H9 (cell line): Measurements from ENCODE around the gene PDE1A. TPM values are rescaled to one million over a fixed set of nuclear protein-coding genes. Genes with fewer than 3 reads are reported as not detected.

Experiments
- DNase-seq: peaks from one replicate; pipeline ENCODE4 v3.0.0-alpha.2; 2017
- H2AFZ ChIP-seq: one replicate; pipeline ENCODE4 v1.6.1; 2013; ENCODE audit warnings: mild to moderate bottlenecking, low read length, control low read depth, moderate library complexity
- H2AK5ac ChIP-seq: 2 replicates; pipeline ENCODE4 v1.6.1; 2013; ENCODE audit warnings: low read length, control low read depth, mixed read lengths; ENCODE audit not compliant: insufficient read length
- H2BK120ac ChIP-seq: one replicate; pipeline ENCODE4 v1.6.1; 2013; ENCODE audit warnings: low read depth, mild to moderate bottlenecking, low read length, control low read depth, inconsistent platforms; ENCODE audit not compliant: poor library complexity, severe bottlenecking
- H2BK12ac ChIP-seq: 2 replicates; pipeline ENCODE4 v1.6.1; 2013; ENCODE audit warnings: low read length, control low read depth, mixed read lengths, low read depth; ENCODE audit not compliant: insufficient read length
- H2BK15ac ChIP-seq: 2 replicates; pipeline ENCODE4 v1.6.1; 2013; ENCODE audit warnings: low read depth, low read length, control low read depth
- H2BK20ac ChIP-seq: one replicate; pipeline ENCODE4 v1.6.1; 2013; ENCODE audit warnings: low read depth, mild to moderate bottlenecking, low read length, control low read depth, inconsistent platforms; ENCODE audit not compliant: poor library complexity, severe bottlenecking
- H2BK5ac ChIP-seq: 2 replicates; pipeline ENCODE4 v1.6.1; 2013; ENCODE audit warnings: low read length, control low read depth, mixed read lengths; ENCODE audit not compliant: insufficient read length
- H3K14ac ChIP-seq: 2 replicates; pipeline ENCODE4 v1.6.1; 2013; ENCODE audit warnings: low read length, control low read depth; ENCODE audit not compliant: insufficient read depth
- H3K18ac ChIP-seq: 2 replicates; pipeline ENCODE4 v1.6.1; 2013; ENCODE audit warnings: low read depth, mild to moderate bottlenecking, mixed read lengths, low read length, control low read depth; ENCODE audit not compliant: insufficient read length
- H3K23ac ChIP-seq: 2 replicates; pipeline ENCODE4 v1.6.1; 2013; ENCODE audit warnings: low read length, control low read depth, mixed read lengths, low read depth; ENCODE audit not compliant: insufficient read length
- H3K23me2 ChIP-seq: 2 replicates; pipeline ENCODE4 v1.6.1; 2013; ENCODE audit warnings: low read depth, mild to moderate bottlenecking, mixed read lengths, low read length, control low read depth; ENCODE audit not compliant: insufficient read length, poor library complexity, severe bottlenecking
- H3K27ac ChIP-seq: 2 replicates; pipeline ENCODE4 v1.5.1; 2013; ENCODE audit warnings: low read length, control low read depth, mixed read lengths, low read depth; ENCODE audit not compliant: insufficient read length
- H3K27me3 ChIP-seq: 2 replicates; pipeline ENCODE4 v1.6.1; 2013; ENCODE audit warnings: low read length, control low read depth, inconsistent platforms; ENCODE audit not compliant: insufficient read depth
- H3K4ac ChIP-seq: 2 replicates; pipeline ENCODE4 v1.6.1; 2013; ENCODE audit warnings: low read depth, mild to moderate bottlenecking, control low read depth, inconsistent platforms, low read length, moderate library complexity
- H3K4me1 ChIP-seq: 2 replicates; pipeline ENCODE4 v1.6.1; 2013; ENCODE audit warnings: low read length, control low read depth, inconsistent platforms; ENCODE audit not compliant: insufficient read depth
- H3K4me2 ChIP-seq: 2 replicates; pipeline ENCODE4 v1.6.1; 2013; ENCODE audit warnings: low read length, control low read depth, mixed read lengths; ENCODE audit not compliant: insufficient read length, insufficient read depth
- H3K56ac ChIP-seq: 2 replicates; pipeline ENCODE4 v1.6.1; 2013; ENCODE audit warnings: low read depth, mild to moderate bottlenecking, mixed read lengths, low read length, control low read depth; ENCODE audit not compliant: insufficient read length
- H3K79me1 ChIP-seq: 2 replicates; pipeline ENCODE4 v1.6.1; 2013; ENCODE audit warnings: low read depth, mild to moderate bottlenecking, moderate library complexity, low read length, control low read depth, inconsistent platforms; ENCODE audit not compliant: insufficient read depth, poor library complexity, severe bottlenecking
- H3K79me2 ChIP-seq: 2 replicates; pipeline ENCODE4 v1.6.1; 2013; ENCODE audit warnings: low read length, control low read depth, inconsistent platforms; ENCODE audit not compliant: insufficient read depth
- H3K9ac ChIP-seq: 2 replicates; pipeline ENCODE4 v1.6.1; 2013; ENCODE audit warnings: low read length, control low read depth, mixed read lengths; ENCODE audit not compliant: insufficient read length; ENCODE audit errors: extremely low read depth
- H3K9me3 ChIP-seq: one replicate; pipeline ENCODE4 v1.6.1; 2013; ENCODE audit warnings: low read depth, low read length, inconsistent platforms; ENCODE audit not compliant: control insufficient read depth
- H3T11ph ChIP-seq: one replicate; pipeline ENCODE4 v1.6.1; 2013; ENCODE audit warnings: mild to moderate bottlenecking, low read length, control low read depth, inconsistent platforms
- H4K20me1 ChIP-seq: one replicate; pipeline ENCODE4 v1.6.1; 2013; ENCODE audit not compliant: control insufficient read depth, insufficient read length, insufficient read depth
- H4K5ac ChIP-seq: 2 replicates; pipeline ENCODE4 v1.6.1; 2013; ENCODE audit warnings: low read depth, mild to moderate bottlenecking, mixed read lengths, low read length, control low read depth; ENCODE audit not compliant: insufficient read length
- H4K8ac ChIP-seq: replicated peaks from 2 replicates; pipeline ENCODE4 v1.6.1; 2013; ENCODE audit warnings: low read length, control low read depth, mixed read lengths, low read depth; ENCODE audit not compliant: insufficient read length
- H4K91ac ChIP-seq: 2 replicates; pipeline ENCODE4 v1.6.1; 2013; ENCODE audit warnings: low read depth, mild to moderate bottlenecking, moderate library complexity, mixed read lengths, low read length, control low read depth; ENCODE audit not compliant: insufficient read length
- H3K27ac Mint-ChIP-seq, 3 experiments: 2 replicates in 2 of 3; 3 replicates in 1 of 3; pipeline ENCODE4 v1.8.0; 2020 to 2021; ENCODE audit warnings: mixed read lengths in 3 of 3, mild to moderate bottlenecking in 1 of 3, moderate library complexity in 1 of 3
- H3K27me3 Mint-ChIP-seq: 2 replicates; pipeline ENCODE4 v1.8.0; 2021; ENCODE audit warnings: low read depth, mild to moderate bottlenecking, moderate library complexity, mixed read lengths
- H3K36me3 Mint-ChIP-seq, 3 experiments: 2 replicates in 2 of 3; 3 replicates in 1 of 3; pipeline ENCODE4 v1.8.0; 2020 to 2021; ENCODE audit warnings: low read depth in 3 of 3, mixed read lengths in 3 of 3; ENCODE audit not compliant: insufficient read depth in 1 of 3
- H3K4me1 Mint-ChIP-seq, 2 experiments: 2 replicates each; pipeline ENCODE4 v1.8.0; 2020; ENCODE audit warnings: mixed read lengths in 2 of 2
- H3K4me3 Mint-ChIP-seq, 2 experiments: 2 replicates in 1 of 2; 3 replicates in 1 of 2; pipeline ENCODE4 v1.8.0; 2020 to 2021; ENCODE audit warnings: mild to moderate bottlenecking in 2 of 2, mixed read lengths in 2 of 2, moderate library complexity in 1 of 2
- H3K9me3 Mint-ChIP-seq, 2 experiments: 2 replicates in 1 of 2; 3 replicates in 1 of 2; pipeline ENCODE4 v1.8.0; 2020; ENCODE audit warnings: mild to moderate bottlenecking in 2 of 2, mixed read lengths in 2 of 2, moderate library complexity in 1 of 2
- WGBS: extraction: QIAGEN DNeasy Blood & Tissue Kit; methylation state at CpG from one replicate; pipeline ENCODE4 v1.1.7; 2013; ENCODE audit warnings: missing lambda C conversion rate, low lambda C conversion rate, mixed read lengths; ENCODE audit not compliant: insufficient read length; ENCODE audit errors: extremely low coverage; 5-methylcytosine and 5-hydroxymethylcytosine counted together
- total RNA-seq: library from RNA; stranded (reverse); gene quantifications from 2 replicates; pipeline ENCODE4 v1.2.1, GENCODE V29; 2021
- TF ChIP-seq, protein P1 (sequence below): fragments of 200-600 bp; sonication (generic); conservative IDR thresholded peaks from 3 replicates; pipeline ENCODE4 v1.8.0; 2021; ENCODE audit warnings: antibody characterized with exemption, mild to moderate bottlenecking

Gene PDE1A
- total RNA-seq, 1 experiment from 2014 or later: 0.11 TPM

DNA sequence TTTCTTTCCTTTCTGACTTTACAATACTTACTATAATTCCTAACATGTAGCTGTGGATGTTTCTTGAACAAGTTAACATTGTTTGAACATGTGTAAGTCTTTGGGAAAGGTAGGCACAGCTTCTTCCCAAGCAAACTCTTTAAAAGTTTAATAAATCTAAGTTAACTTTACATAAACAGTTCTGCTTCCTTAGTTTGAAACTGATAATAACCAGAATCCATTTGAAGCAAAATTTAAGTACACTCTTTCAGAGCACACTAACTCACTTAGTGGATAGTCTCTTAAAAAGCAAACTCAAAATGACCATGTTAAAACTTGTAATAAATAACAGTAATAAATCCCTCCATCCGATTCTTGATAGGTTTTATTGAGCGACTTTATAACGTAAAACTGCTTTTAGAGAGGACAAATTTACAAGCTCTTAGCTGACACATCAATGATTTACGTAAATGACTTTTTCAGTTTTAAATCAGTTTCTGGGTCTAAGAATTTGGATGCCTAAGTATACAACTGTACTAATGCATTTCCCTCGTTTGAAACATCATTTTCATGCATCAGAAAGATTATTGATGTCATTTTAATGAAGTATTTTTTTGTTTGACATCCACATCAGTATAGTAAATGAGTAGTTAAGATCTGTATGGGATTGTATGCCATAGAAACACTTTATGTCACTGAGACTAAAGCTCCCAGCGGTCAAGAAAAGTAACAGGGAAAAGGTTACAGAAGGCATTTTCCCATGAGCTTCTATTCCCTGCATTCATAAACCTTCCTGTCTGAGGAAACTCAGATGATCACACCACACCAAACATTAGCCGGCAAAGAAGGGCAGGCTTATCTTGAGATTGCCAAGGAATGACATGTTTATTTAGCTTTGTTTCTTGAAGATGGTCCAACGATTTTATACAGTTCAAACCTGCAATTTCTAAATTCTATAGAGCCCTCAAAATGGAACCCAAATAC lies 67.5 kb downstream of the PDE1A start:
- Histone ChIP-seq H3K4me1 (no peaks in the 10 kb centered on the region), H3T11ph (no peak overlapping the region), H2AK5ac (no peak overlapping the region), H3K27ac (no peak overlapping the region), H3K23ac (no peak overlapping the region), H4K8ac (no peak overlapping the region), H3K79me2 (no peaks in the 10 kb centered on the region), H3K23me2 (no peaks in the 10 kb centered on the region), H2BK15ac (no peak overlapping the region), H2BK120ac (no peak overlapping the region), H3K9me3 (no peaks in the 10 kb centered on the region), H3K4ac (no peak overlapping the region), H3K27me3 (no peaks in the 10 kb centered on the region), H4K91ac (no peak overlapping the region), H3K9ac (no peak overlapping the region), H4K5ac (no peak overlapping the region), H2AFZ (no peak overlapping the region), H3K4me2 (no peak overlapping the region), H3K18ac (no peak overlapping the region), H2BK20ac (no peak overlapping the region), H3K79me1 (no peaks in the 10 kb centered on the region), H3K14ac (no peak overlapping the region), H3K56ac (no peak overlapping the region), H2BK12ac (no peak overlapping the region), H4K20me1 (no peaks in the 10 kb centered on the region), H2BK5ac (no peak overlapping the region)
- Mint-ChIP-seq H3K27ac (no peak overlapping the region), H3K4me1 (no peaks in the 10 kb centered on the region), H3K27me3 (no peaks in the 10 kb centered on the region), H3K4me3 (no peak overlapping the region), H3K9me3 (no peaks in the 10 kb centered on the region), H3K36me3 (no peaks in the 10 kb centered on the region)
- WGBS: no CpG with 5 or more reads among the region's 8 CpGs
- TF ChIP-seq, protein P1, sequence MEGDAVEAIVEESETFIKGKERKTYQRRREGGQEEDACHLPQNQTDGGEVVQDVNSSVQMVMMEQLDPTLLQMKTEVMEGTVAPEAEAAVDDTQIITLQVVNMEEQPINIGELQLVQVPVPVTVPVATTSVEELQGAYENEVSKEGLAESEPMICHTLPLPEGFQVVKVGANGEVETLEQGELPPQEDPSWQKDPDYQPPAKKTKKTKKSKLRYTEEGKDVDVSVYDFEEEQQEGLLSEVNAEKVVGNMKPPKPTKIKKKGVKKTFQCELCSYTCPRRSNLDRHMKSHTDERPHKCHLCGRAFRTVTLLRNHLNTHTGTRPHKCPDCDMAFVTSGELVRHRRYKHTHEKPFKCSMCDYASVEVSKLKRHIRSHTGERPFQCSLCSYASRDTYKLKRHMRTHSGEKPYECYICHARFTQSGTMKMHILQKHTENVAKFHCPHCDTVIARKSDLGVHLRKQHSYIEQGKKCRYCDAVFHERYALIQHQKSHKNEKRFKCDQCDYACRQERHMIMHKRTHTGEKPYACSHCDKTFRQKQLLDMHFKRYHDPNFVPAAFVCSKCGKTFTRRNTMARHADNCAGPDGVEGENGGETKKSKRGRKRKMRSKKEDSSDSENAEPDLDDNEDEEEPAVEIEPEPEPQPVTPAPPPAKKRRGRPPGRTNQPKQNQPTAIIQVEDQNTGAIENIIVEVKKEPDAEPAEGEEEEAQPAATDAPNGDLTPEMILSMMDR: no peak
- DNase-seq: no peak
